HG03469 (cell line): ENCODE data around the gene EXOSC3.
"Not testable (repeated sequence)": the region's sequence is repeated elsewhere in the genome, so short reads cannot be mapped to it uniquely, and the experiment has no call there.

Experiments used
- ATAC-seq: cut with Tn5 transposase; IDR thresholded peaks from one replicate; pipeline ENCODE4 v1.9.1; 2021; ENCODE audit warnings: mild to moderate bottlenecking, moderate library complexity, moderate number of reproducible peaks; ENCODE audit not compliant: unreplicated experiment

Gene EXOSC3

GRCh38 chr9:37784616-37785483 is at the start of gene EXOSC3:
Gene EXOSC3, minus strand, starts transcription at chr9:37785064. Its CDS starts 20 bp downstream, at chr9:37785044.
- peak; percentile 79 for ATAC-seq

- ATAC-seq: no peak
Measured at GRCh38 chr9:37827483-37828165, 42.8 kb upstream of the EXOSC3 start.

DNA sequence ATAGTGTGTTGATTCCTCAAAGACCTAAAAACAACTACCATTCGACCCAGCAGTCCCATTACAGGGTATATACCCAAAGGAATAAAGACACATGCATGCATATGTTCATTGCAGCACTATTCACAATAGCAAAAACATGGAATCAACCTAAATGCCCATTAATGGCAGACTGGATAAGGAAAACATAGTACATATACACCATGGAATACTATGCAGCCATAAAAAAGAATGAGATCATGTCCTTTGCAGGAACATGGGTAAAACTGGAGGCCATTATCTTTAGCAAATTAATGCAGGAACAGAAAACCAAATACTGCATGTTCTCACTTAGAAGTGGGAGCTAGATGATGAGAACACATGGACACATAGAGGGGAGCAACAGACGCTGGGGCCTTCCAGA is 40.3 kb upstream of the EXOSC3 start:
- not testable (repeated sequence) for ATAC-seq

- ATAC-seq: no peak
Measured at GRCh38 chr9:37820142-37820541, 35.3 kb upstream of the EXOSC3 start.

DNA sequence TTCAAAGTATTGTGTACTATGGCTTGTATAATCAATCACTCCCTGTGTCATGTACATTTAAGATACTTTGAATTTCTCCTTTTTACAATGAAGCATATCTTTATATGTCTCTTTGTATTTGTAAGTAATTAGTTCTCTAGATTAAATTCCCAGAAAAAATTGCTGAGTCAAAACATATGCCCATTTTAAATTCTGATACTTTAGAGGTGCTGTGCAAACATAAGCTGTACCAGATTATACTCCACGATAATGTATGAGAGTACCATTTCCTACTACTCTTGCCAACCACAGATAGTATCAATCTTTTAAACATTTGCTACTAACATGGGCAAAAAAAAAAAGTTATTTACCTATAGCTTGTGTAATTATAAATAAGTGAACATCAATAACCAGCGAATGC is 34.0 kb upstream of the EXOSC3 start:
- ATAC-seq: no peak

DNA sequence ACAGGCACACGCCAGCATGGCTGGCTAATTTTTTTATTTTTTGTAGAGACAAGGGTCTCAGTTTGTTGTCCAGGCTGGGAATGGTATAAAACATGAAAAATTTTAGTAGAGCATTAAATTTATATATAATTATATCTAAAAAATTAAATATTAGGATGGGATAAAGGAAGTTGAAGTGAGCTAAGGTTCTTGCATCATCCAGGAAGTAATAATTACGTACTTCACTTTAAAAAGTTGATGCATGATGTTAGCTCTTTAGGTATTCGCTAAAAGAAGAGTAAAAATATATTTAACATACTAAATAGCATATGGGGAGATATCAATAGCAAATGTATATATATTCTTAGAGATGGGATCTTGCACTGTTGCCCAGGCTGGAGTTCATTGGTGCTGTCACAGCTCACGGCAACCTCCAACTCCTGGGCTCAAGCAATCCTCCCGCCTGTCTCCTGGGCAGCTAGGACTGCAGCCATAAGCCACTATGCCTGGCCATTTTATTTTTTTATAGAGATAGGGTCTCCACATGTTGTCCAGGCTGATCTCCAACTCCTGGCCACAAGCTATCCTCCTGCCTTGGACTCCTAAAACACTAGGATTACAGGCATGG is 28.0 kb upstream of the EXOSC3 start:
- ATAC-seq: no peak

DNA sequence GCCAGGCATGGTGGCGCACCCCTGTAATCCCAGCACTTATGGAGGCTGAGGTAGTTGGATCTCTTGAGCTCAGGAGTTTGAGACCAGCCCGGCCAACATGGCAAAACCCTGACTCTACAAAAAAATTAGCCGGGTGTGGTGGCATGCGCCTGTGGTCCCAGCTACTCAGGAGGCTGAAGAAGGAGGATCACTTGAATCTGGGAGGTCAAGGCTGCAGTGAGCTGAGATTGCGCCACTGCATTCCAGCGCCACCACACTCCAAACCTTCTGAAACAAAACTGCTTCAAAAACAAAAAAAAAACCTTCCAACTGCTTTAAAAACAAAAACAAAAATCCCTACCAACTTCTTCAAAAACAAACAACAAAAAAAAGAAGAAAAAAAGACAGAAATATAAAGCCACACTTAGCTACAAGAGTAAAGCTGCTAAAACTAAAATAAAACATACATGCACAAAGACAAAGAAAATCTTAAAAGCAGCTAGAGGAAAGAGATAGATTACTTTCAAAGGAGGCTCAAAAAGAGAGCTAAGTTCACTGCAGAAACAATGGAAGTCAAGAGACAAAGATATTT is 27.1 kb upstream of the EXOSC3 start:
- no peak for ATAC-seq

- ATAC-seq: not testable (repeated sequence)
Measured at GRCh38 chr9:37809676-37810075, 24.8 kb upstream of the EXOSC3 start.

- no peak for ATAC-seq
Measured at GRCh38 chr9:37806271-37806670, 21.4 kb upstream of the EXOSC3 start.

DNA sequence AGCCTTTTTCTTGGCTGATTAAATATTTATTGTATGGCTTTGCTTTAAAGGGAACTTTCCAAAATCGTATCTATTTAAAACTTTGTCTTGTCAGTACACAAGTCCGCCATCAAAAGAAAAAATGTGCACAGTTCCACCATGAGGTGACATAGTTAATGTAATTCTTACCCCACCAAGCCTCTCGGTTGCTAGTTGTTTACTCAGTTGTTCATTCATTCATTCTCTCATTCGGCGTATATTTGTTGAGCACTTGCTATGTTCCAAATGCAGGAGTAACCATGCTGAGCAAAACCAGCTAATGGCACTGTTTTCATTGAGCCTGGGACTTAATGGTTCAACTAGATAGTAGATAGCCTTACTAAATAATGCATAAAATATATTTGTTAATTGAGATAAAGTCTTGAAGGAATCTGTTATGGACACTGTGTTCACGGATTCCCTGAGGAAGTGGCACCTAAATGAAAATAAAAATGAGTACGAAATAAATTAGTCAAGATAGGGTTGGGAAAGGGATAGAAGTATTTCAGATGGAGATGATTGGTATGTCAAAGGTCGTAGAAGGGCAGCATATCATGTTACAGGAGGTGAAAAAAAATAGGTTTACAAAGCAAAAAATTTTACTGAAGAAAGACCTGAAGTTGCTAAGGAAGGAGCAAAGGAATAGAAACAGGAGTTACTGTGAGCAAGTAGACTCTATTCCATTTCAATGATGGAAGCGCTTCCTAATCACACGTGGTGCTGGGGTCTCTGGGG is 17.3 kb upstream of the EXOSC3 start:
- ATAC-seq: no peak

GRCh38 chr9:37801287-37801850 is 16.5 kb upstream of the EXOSC3 start:
- peak; percentile 21 for ATAC-seq

DNA sequence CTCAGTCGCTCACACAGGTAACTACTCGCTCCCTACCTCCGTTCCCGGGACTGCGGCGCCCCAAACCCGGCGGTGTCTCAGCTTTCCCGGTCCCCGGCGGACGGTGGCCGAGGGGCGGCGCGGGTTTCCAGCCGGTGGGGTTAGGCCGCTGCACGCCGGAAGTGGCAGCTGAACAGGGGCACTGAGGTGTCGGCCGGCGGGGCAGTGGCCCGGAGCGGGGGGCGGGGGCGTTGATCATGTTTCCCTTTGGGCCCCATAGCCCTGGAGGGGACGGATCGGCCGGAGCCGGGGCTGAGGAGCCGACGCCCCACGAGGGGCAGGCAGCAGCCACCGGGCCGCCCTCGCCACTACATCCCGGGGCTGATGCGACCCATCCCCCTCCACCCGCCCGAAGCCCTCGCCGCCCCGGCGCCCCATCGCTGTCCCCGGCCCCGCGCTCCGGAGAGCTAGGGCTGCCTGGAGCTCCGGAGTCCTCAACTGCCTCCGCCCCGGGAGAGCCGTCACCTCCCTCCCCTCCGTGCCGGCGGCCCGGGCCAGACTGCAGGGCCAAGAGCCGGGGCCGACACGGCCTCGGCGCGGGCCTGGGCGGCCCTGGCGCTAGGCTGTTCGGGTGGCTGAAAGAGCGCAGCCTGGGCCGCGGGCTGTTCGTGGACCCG is 15.9 kb upstream of the EXOSC3 start, which contains the start of gene DCAF10:
Gene DCAF10 (plus strand): TSS at position 167 of the 656 bp plus-strand sequence. CDS start 70 bp downstream, at position 237.
- ATAC-seq: peak; percentile 50

DNA sequence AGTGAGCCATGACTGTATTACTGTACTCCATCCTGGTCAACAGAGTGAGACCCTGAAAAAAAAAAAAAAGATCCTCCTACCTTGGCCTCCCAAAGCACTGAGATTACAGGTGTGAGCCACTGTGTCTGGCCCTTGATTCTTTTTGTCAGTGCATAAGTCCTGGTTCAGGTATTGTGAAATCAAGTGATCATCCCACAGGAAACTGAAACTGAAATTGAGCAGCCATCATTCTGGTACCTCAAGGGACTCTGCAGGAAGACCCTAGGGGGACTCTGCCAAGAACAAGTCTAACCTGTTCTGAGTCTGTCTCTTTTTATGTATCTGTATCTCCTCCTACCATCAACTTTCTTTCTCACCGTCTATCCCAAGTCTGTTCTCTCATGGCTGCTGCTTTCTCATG is 13.8 kb upstream of the EXOSC3 start:
- ATAC-seq: no peak

DNA sequence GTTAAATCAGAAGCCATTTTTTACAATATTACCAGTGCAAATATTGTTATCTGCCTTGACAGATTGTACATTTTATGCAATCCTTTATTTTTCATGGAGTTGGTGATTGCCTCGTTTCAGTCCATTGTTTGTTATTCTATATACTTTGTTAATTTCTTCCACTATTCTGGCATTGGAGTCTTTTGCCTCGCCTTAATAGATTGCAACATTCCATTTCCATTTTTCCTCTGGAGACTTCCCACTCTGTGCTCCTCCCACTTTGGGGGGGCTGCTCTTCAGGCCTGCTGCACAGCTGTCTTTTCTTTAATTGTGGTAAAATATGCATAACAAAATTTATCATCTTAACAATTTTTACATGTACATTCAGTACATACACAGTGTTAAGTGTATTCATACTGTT is 11.4 kb upstream of the EXOSC3 start:
- no peak for ATAC-seq

- ATAC-seq: no peak
Measured at GRCh38 chr9:37792122-37792521, 7.3 kb upstream of the EXOSC3 start.

GRCh38 chr9:37790096-37790495 is 5.2 kb upstream of the EXOSC3 start:
- ATAC-seq: no peak

GRCh38 chr9:37788332-37788731 is 3.5 kb upstream of the EXOSC3 start:
- ATAC-seq: no peak

GRCh38 chr9:37787059-37787458 is 2.2 kb upstream of the EXOSC3 start:
- no peak for ATAC-seq

GRCh38 chr9:37784291-37784615 is 611 bp downstream of the EXOSC3 start:
- ATAC-seq: no peak

GRCh38 chr9:37778534-37778933 is 6.3 kb downstream of the EXOSC3 start:
- no peak for ATAC-seq
